K562 (cell line): Measurements from ENCODE around the gene SLC9B1. TPM values are rescaled to one million over a fixed set of nuclear protein-coding genes. Genes with fewer than 3 reads are reported as not detected.

Experiments used
- BRD9 ChIP-seq: fragments of 450-650 bp; IDR thresholded peaks from 2 replicates; pipeline ENCODE4 v1.6.1; 2018; ENCODE audit warnings: low read depth; ENCODE audit not compliant: partially characterized antibody
- CREB1 ChIP-seq, 2 experiments: sonication (generic) in 1 of 2; formaldehyde crosslinking in 1 of 2; IDR thresholded peaks; 2 replicates each; pipeline versions ENCODE4 v1.6.1 to v1.8.0; 2012 to 2022; ENCODE audit warnings: inconsistent platforms in 1 of 2, mild to moderate bottlenecking in 1 of 2, missing genetic modification reagents in 1 of 2, moderate library complexity in 1 of 2
- FOSL1 ChIP-seq: fragments of 200-800 bp; sonication (Bioruptor generic); conservative IDR thresholded peaks from 2 replicates; pipeline ENCODE4 v1.6.1; 2016; ENCODE audit warnings: missing genetic modification characterization, missing compliant biosample characterization
- NCOR1 ChIP-seq: fragments of 450-650 bp; IDR thresholded peaks from 2 replicates; pipeline ENCODE4 v1.6.1; 2016; ENCODE audit warnings: mild to moderate bottlenecking, moderate library complexity
- RAD21 ChIP-seq, 2 experiments: fragments of 250-450 bp in 1 of 2; fragments of 450-650 bp in 1 of 2; sonication (Bioruptor Pico) in 1 of 2; formaldehyde crosslinking in 1 of 2; IDR thresholded peaks in 1 of 2; conservative IDR thresholded peaks in 1 of 2; 2 replicates each; pipeline versions ENCODE4 v1.4.0 to v1.8.0; 2020 to 2022; ENCODE audit warnings: mild to moderate bottlenecking in 2 of 2, moderate library complexity in 1 of 2
- RCOR1 ChIP-seq, 2 experiments: IDR thresholded peaks; 2 replicates each; pipeline ENCODE4 v1.6.1; 2012; ENCODE audit warnings: low read depth in 2 of 2, low read length in 2 of 2, borderline replicate concordance in 1 of 2, improper control_type of control experiment in 1 of 2
- ZC3H4 ChIP-seq: sonication (generic); formaldehyde crosslinking; IDR thresholded peaks from 2 replicates; pipeline ENCODE4 v1.9.0; 2021; ENCODE audit warnings: missing genetic modification reagents, borderline replicate concordance
- ZNF76 ChIP-seq: fragments of 250-450 bp; sonication (Bioruptor Pico); IDR thresholded peaks from 2 replicates; pipeline ENCODE4 v1.4.0; 2020; ENCODE audit warnings: mild to moderate bottlenecking, moderate library complexity, borderline replicate concordance
- polyA plus RNA-seq, 8 experiments: library from polyadenylated mRNA; depleted of rRNA in 4 of 8; stranded (reverse) in 5 of 8; unstranded in 3 of 8; fragments of >200 nt; fragmentation: Nextera tagmentation in 2 of 8; fragmentation: Illumina TruSeq in 1 of 8; extraction: Ambion mirVana in 2 of 8; extraction: Trizol in 1 of 8; gene quantifications; 2 replicates each; pipeline versions ENCODE4 v1.2.1 to v1.2.3, GENCODE V29; 2011 to 2014; ENCODE audit warnings: inconsistent platforms in 1 of 8, missing spikeins in 1 of 8
- total RNA-seq, 7 experiments: library from RNA; depleted of rRNA in 6 of 7; stranded (reverse); fragments of >200 nt in 6 of 7; fragmentation: Illumina TruSeq in 2 of 7; extraction: Trizol in 2 of 7; gene quantifications; 2 replicates each; pipeline versions ENCODE4 v1.2.1 to v1.2.3, GENCODE V29; 2011 to 2021; ENCODE audit warnings: low replicate concordance in 1 of 7
- TF ChIP-seq, protein P1 (sequence below): IDR thresholded peaks from 3 replicates; pipeline ENCODE4 v1.6.1; 2011; ENCODE audit warnings: borderline replicate concordance, mild to moderate bottlenecking, moderate library complexity; ENCODE audit not compliant: insufficient read length; ENCODE audit errors: extremely low read depth
- TF ChIP-seq, protein P2 (sequence below), 2 experiments: fragments of 450-650 bp in 1 of 2; sonication (generic) in 1 of 2; formaldehyde crosslinking in 1 of 2; IDR thresholded peaks in 1 of 2; conservative IDR thresholded peaks in 1 of 2; 2 replicates each; pipeline versions ENCODE4 v1.6.1 to v1.8.1; 2016 to 2023; ENCODE audit warnings: mild to moderate bottlenecking in 2 of 2, moderate library complexity in 2 of 2, inconsistent platforms in 1 of 2, missing genetic modification reagents in 1 of 2
- TF ChIP-seq, protein P3 (sequence below): fragments of 450-650 bp; IDR thresholded peaks from 2 replicates; pipeline ENCODE4 v1.6.1; 2016; ENCODE audit warnings: mild to moderate bottlenecking
- TF ChIP-seq, protein P4 (sequence below): fragments of 250-450 bp; sonication (Bioruptor Pico); IDR thresholded peaks from 2 replicates; pipeline ENCODE4 v1.5.0; 2020; ENCODE audit warnings: mild to moderate bottlenecking, borderline replicate concordance
- TF ChIP-seq, protein P5 (sequence below): fragments of 450-650 bp; formaldehyde crosslinking; conservative IDR thresholded peaks from 2 replicates; pipeline ENCODE4 v1.4.0; 2022; ENCODE audit warnings: mild to moderate bottlenecking, missing genetic modification characterization

SLC9B1 gene
- total and polyA plus RNA-seq, 9 of the 15 experiments (the other 6 are each of a cell fraction or from before 2014, with no cell fraction given): 0.21 to 1.3 (median 0.51) TPM

DNA sequence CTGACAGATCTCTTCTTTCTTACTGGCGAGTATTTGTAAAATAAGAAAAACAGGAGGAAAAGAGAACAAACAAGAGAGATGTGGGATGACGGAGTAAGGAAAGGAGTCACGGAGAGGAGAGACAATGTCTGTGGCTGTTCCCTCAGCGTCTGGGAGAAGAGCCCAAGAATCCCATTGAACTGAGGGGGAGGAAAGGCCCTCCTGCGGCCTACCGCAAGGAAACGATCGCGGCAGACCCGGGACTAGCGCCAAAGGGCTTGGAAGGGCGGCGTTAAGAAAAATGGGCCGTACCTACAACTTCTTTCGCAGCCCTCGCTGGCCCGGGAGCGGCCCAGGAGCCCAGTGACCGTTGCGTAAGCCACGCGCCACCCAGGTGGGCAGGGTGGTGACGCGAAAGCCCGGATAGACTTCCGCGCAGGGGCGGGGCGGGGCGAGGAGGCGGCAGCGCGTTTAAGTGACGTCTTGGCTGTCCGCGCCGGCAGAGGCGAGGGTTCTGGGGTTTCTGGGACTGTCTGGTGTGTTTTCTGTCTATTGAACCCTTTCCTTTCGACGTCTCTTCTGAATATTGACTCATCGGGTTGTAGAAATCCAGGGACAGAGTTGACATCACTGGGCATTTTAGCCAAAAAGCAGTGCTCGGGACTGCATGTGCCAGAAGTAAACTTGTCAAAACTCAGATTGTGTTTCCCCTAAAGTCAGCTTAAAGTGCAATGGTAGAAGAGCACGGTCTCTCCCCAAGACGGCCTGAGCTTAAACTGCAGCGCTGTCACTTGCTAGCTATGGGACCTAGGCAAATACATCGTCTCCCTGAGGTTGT lies at the start of gene SLC9B1 (continued):
- TF ChIP-seq, protein P1, sequence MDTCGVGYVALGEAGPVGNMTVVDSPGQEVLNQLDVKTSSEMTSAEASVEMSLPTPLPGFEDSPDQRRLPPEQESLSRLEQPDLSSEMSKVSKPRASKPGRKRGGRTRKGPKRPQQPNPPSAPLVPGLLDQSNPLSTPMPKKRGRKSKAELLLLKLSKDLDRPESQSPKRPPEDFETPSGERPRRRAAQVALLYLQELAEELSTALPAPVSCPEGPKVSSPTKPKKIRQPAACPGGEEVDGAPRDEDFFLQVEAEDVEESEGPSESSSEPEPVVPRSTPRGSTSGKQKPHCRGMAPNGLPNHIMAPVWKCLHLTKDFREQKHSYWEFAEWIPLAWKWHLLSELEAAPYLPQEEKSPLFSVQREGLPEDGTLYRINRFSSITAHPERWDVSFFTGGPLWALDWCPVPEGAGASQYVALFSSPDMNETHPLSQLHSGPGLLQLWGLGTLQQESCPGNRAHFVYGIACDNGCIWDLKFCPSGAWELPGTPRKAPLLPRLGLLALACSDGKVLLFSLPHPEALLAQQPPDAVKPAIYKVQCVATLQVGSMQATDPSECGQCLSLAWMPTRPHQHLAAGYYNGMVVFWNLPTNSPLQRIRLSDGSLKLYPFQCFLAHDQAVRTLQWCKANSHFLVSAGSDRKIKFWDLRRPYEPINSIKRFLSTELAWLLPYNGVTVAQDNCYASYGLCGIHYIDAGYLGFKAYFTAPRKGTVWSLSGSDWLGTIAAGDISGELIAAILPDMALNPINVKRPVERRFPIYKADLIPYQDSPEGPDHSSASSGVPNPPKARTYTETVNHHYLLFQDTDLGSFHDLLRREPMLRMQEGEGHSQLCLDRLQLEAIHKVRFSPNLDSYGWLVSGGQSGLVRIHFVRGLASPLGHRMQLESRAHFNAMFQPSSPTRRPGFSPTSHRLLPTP: no peak
- TF ChIP-seq, protein P2, sequence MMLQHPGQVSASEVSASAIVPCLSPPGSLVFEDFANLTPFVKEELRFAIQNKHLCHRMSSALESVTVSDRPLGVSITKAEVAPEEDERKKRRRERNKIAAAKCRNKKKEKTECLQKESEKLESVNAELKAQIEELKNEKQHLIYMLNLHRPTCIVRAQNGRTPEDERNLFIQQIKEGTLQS (IDR thresholded peaks at IDR 0.05): peak; percentile 91
- TF ChIP-seq, protein P2 (CRISPR knock-in tag; conservative IDR thresholded peaks at IDR 0.05): 0 out of 2 replicates have a peak, but pooled peaks have one; percentile 53
- 0 out of 4 replicates have a peak, but pooled peaks of 1 of the 2 experiments have one; percentile 11 for TF ChIP-seq RAD21 (CRISPR knock-in tag; conservative IDR thresholded peaks at IDR 0.05 in 1 of 2, IDR thresholded peaks at IDR 0.05 in 1 of 2)
- peak; percentile 52 for TF ChIP-seq FOSL1 (tag)
- TF ChIP-seq, protein P3, sequence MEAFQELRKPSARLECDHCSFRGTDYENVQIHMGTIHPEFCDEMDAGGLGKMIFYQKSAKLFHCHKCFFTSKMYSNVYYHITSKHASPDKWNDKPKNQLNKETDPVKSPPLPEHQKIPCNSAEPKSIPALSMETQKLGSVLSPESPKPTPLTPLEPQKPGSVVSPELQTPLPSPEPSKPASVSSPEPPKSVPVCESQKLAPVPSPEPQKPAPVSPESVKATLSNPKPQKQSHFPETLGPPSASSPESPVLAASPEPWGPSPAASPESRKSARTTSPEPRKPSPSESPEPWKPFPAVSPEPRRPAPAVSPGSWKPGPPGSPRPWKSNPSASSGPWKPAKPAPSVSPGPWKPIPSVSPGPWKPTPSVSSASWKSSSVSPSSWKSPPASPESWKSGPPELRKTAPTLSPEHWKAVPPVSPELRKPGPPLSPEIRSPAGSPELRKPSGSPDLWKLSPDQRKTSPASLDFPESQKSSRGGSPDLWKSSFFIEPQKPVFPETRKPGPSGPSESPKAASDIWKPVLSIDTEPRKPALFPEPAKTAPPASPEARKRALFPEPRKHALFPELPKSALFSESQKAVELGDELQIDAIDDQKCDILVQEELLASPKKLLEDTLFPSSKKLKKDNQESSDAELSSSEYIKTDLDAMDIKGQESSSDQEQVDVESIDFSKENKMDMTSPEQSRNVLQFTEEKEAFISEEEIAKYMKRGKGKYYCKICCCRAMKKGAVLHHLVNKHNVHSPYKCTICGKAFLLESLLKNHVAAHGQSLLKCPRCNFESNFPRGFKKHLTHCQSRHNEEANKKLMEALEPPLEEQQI: peak; percentile 32; the same call in 1 of the 2 replicates
- peak; percentile 28 for TF ChIP-seq NCOR1
- peak; percentile 18 for TF ChIP-seq BRD9
- TF ChIP-seq RCOR1 (IDR thresholded peaks at IDR 0.05; ENCODE audit: borderline replicate concordance in 1 of 2, low read depth in 2 of 2, low read length in 2 of 2): peak; percentile 21 to 42; a peak in 1 of 4 replicates
- peak; percentile 99 for TF ChIP-seq CREB1 (IDR thresholded peaks at IDR 0.05)
- peak; percentile 99 for TF ChIP-seq CREB1 (CRISPR knock-in tag; IDR thresholded peaks at IDR 0.05)
- TF ChIP-seq ZC3H4 (CRISPR knock-in tag): no peak
- TF ChIP-seq, protein P4, sequence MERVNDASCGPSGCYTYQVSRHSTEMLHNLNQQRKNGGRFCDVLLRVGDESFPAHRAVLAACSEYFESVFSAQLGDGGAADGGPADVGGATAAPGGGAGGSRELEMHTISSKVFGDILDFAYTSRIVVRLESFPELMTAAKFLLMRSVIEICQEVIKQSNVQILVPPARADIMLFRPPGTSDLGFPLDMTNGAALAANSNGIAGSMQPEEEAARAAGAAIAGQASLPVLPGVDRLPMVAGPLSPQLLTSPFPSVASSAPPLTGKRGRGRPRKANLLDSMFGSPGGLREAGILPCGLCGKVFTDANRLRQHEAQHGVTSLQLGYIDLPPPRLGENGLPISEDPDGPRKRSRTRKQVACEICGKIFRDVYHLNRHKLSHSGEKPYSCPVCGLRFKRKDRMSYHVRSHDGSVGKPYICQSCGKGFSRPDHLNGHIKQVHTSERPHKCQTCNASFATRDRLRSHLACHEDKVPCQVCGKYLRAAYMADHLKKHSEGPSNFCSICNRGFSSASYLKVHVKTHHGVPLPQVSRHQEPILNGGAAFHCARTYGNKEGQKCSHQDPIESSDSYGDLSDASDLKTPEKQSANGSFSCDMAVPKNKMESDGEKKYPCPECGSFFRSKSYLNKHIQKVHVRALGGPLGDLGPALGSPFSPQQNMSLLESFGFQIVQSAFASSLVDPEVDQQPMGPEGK (CRISPR knock-in tag): no peak
- TF ChIP-seq ZNF76: no peak
- TF ChIP-seq, protein P5, sequence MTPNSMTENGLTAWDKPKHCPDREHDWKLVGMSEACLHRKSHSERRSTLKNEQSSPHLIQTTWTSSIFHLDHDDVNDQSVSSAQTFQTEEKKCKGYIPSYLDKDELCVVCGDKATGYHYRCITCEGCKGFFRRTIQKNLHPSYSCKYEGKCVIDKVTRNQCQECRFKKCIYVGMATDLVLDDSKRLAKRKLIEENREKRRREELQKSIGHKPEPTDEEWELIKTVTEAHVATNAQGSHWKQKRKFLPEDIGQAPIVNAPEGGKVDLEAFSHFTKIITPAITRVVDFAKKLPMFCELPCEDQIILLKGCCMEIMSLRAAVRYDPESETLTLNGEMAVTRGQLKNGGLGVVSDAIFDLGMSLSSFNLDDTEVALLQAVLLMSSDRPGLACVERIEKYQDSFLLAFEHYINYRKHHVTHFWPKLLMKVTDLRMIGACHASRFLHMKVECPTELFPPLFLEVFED (CRISPR knock-in tag): 0 out of 2 replicates have a peak, but pooled peaks have one; percentile 27
